ENCODE data around the gene KLHL34. TPM values are rescaled to one million over a fixed set of nuclear protein-coding genes. Genes with fewer than 3 reads are reported as not detected.

The KLHL34 gene
- total RNA-seq, 1 donor from 2014 or later = not detected

DNA sequence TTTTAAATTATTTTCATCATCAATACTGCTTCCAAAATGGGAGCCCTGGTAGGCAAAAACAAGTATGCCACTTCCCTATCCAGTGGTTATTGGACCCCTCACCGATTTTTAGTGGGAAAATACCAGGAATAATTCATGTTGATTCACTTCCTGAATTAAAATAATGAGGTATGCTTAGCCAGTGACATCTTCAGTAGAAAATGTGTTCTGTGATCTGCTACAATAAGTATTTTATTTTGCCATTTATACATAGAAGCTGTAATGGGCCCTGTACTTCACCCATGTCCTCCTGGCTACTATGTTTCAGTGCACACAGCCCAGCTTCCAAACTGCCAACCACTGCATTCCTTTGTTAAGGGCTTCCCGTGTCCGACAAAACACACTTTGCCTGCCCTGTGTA is 41.0 kb upstream of the KLHL34 start:
- TF ChIP-seq, protein P1, sequence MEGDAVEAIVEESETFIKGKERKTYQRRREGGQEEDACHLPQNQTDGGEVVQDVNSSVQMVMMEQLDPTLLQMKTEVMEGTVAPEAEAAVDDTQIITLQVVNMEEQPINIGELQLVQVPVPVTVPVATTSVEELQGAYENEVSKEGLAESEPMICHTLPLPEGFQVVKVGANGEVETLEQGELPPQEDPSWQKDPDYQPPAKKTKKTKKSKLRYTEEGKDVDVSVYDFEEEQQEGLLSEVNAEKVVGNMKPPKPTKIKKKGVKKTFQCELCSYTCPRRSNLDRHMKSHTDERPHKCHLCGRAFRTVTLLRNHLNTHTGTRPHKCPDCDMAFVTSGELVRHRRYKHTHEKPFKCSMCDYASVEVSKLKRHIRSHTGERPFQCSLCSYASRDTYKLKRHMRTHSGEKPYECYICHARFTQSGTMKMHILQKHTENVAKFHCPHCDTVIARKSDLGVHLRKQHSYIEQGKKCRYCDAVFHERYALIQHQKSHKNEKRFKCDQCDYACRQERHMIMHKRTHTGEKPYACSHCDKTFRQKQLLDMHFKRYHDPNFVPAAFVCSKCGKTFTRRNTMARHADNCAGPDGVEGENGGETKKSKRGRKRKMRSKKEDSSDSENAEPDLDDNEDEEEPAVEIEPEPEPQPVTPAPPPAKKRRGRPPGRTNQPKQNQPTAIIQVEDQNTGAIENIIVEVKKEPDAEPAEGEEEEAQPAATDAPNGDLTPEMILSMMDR (IDR thresholded peaks at IDR 0.05) = no peak
- Histone ChIP-seq H3K36me3 (no peaks in the 10 kb centered on the region), H3K27me3 (ENCODE audit: low read depth) (no peaks in the 10 kb centered on the region), H3K27ac (no peak overlapping the region), H3K9me3 (no peaks in the 10 kb centered on the region), H3K4me1 (no peaks in the 10 kb centered on the region), H3K4me3 (no peak overlapping the region)
- DNase-seq (no peak), ATAC-seq (no peak)
- intact Hi-C loops (cut with DNase I) = no loop called here

DNA sequence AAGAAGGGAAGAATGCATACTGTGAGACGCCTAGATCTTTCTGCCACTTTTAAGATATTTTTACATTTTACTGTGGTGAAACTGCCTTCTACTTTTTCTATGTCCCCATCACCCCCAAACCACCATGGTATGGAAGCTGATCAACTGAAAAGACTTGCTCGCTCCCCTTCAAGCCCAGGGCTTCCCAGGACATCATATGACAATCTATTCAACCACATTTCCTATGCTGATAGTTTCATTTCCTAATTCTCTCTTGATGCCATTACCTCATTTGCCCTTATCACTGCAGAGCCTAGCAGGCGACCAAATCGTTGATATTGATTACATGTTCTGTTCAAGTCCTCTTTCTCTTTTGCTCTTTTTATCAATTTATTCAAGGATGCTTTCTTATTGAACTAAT is 40.1 kb upstream of the KLHL34 start:
- TF ChIP-seq, protein P1 (IDR thresholded peaks at IDR 0.05) = no peak

GRCh38 chrX:21691512-21692018 is 33.4 kb upstream of the KLHL34 start:
- Histone ChIP-seq H3K9me3 (no peaks in the 10 kb centered on the region), H3K36me3 (no peaks in the 10 kb centered on the region), H3K4me3 (no peak overlapping the region), H3K27me3 (ENCODE audit: low read depth) (no peaks in the 10 kb centered on the region), H3K27ac (no peak overlapping the region), H3K4me1 (no peaks in the 10 kb centered on the region)
- intact Hi-C loops (cut with DNase I) = no loop called here
- TF ChIP-seq, protein P1 (IDR thresholded peaks at IDR 0.05) = no peak
- DNase-seq = no peak
- no peak for ATAC-seq

More for the DNA sequence above, 40.1 kb upstream of the KLHL34 start:
- no peak for DNase-seq
- Histone ChIP-seq H3K27me3 (ENCODE audit: low read depth) (no peaks in the 10 kb centered on the region), H3K36me3 (no peaks in the 10 kb centered on the region), H3K9me3 (no peaks in the 10 kb centered on the region), H3K27ac (no peak overlapping the region), H3K4me3 (no peak overlapping the region), H3K4me1 (no peaks in the 10 kb centered on the region)
- ATAC-seq = no peak
- intact Hi-C loops (cut with DNase I) = no loop called here

- Histone ChIP-seq H3K36me3 (no peaks in the 10 kb centered on the region), H3K4me3 (no peak overlapping the region), H3K9me3 (no peaks in the 10 kb centered on the region), H3K27ac (no peak overlapping the region), H3K4me1 (no peaks in the 10 kb centered on the region), H3K27me3 (ENCODE audit: low read depth) (no peaks in the 10 kb centered on the region)
- intact Hi-C loops (cut with DNase I) = no loop called here
- ATAC-seq (no peak), DNase-seq (no peak)
- TF ChIP-seq, protein P1 (IDR thresholded peaks at IDR 0.05) = no peak
Observed at GRCh38 chrX:21683941-21684340, 25.8 kb upstream of the KLHL34 start.

GRCh38 chrX:21678048-21678612 is 20.0 kb upstream of the KLHL34 start:
- ATAC-seq = no peak
- TF ChIP-seq, protein P1 (IDR thresholded peaks at IDR 0.05) = no peak

More at GRCh38 chrX:21678048-21678612, 20.0 kb upstream of the KLHL34 start:
- no peaks in the 10 kb centered on the region for H3K9me3 ChIP-seq
- H3K4me3 ChIP-seq = no peak overlapping the region
- no peaks in the 10 kb centered on the region for H3K36me3 ChIP-seq
- intact Hi-C loops (cut with DNase I) = no loop called here
- no peaks in the 10 kb centered on the region for H3K4me1 ChIP-seq
- no peak overlapping the region for H3K27ac ChIP-seq
- H3K27me3 ChIP-seq (ENCODE audit: low read depth) = no peaks in the 10 kb centered on the region
- DNase-seq = no peak

All from lower lobe of right lung (tissue), 2 donors.